WI38 (cell line): Measurements from ENCODE around the gene GPATCH4.

ENCODE experiments used
- H3K4me3 ChIP-seq: 2 replicates; pipeline ENCODE4 v1.5.1; 2011; ENCODE audit warnings: low read depth, mild to moderate bottlenecking, control low read depth, low read length
- CTCF ChIP-seq: IDR thresholded peaks from 2 replicates; pipeline ENCODE4 v1.5.1; 2012; ENCODE audit warnings: low read depth, mild to moderate bottlenecking, control low read depth, low read length

GPATCH4 gene

DNA sequence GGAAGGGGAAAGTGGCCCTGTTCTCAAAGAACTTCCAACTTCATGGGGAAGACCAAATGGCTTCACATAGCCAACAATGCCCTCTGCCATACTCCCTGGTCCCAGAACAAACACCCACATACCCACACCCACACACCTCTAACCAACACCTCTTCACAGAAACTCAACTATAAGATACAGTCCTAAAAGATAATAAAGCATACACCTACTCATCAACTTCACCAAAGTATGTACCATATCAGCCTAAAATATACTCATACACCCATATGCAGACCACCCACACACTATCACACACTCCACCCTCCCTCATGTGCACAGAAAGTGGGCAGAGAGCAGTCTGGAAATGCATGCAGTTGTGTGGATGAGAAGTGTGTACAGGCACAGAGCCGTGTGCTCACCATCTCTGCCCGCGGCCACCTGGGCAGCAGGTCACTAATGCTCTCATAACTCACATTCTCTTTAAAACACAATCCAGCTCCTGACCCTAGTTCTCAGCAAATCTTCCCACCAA lies 56.6 kb downstream of the GPATCH4 start:
- no peak for TF ChIP-seq CTCF
- H3K4me3 ChIP-seq: no peak overlapping the region
